ENCODE measurements around the gene SERPINB3.

The SERPINB3 gene

GRCh38 chr18:63627819-63628218, 33.9 kb downstream of the SERPINB3 start:
- TF ChIP-seq POLR2A (IDR thresholded peaks at IDR 0.05; ENCODE audit: extremely low read depth, insufficient read length) (no peak), MAX (IDR thresholded peaks at IDR 0.05; ENCODE audit: low read depth, low read length) (no peak), MYC (IDR thresholded peaks at IDR 0.05; ENCODE audit: low read depth, low read length) (no peak)
- TF ChIP-seq, protein P1, sequence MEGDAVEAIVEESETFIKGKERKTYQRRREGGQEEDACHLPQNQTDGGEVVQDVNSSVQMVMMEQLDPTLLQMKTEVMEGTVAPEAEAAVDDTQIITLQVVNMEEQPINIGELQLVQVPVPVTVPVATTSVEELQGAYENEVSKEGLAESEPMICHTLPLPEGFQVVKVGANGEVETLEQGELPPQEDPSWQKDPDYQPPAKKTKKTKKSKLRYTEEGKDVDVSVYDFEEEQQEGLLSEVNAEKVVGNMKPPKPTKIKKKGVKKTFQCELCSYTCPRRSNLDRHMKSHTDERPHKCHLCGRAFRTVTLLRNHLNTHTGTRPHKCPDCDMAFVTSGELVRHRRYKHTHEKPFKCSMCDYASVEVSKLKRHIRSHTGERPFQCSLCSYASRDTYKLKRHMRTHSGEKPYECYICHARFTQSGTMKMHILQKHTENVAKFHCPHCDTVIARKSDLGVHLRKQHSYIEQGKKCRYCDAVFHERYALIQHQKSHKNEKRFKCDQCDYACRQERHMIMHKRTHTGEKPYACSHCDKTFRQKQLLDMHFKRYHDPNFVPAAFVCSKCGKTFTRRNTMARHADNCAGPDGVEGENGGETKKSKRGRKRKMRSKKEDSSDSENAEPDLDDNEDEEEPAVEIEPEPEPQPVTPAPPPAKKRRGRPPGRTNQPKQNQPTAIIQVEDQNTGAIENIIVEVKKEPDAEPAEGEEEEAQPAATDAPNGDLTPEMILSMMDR (IDR thresholded peaks at IDR 0.05; ENCODE audit: low read depth, low read length): no peak
- DNase-seq (ENCODE audit: low read depth): no peak
- H3K4me3 ChIP-seq (ENCODE audit: low read depth, low read length): no peak overlapping the region

DNA sequence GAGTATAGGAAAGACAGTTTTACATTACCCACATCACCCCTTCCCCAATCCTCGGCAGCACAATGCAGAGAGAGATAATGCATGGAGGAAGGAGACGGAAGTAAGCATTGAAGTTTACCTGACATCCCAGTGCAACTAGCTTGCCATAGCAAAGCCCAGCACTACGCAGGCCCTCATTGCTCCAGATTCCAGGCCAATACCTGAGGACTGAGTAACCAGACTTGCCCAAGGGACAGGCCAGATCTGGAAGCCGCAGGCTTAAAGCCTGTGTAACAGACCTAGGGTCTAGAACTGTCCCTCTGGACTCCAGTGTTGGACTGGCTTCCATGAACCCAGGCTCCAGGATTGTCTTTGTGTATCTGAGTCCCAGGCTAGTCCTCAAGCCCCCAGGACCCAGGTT, 35.3 kb downstream of the SERPINB3 start:
- DNase-seq (ENCODE audit: low read depth): no peak
- H3K4me3 ChIP-seq (ENCODE audit: low read depth, low read length): no peak overlapping the region
- no peak for TF ChIP-seq MAX (IDR thresholded peaks at IDR 0.05; ENCODE audit: low read depth, low read length)
- TF ChIP-seq MYC (IDR thresholded peaks at IDR 0.05; ENCODE audit: low read depth, low read length): no peak
- no peak for TF ChIP-seq POLR2A (IDR thresholded peaks at IDR 0.05; ENCODE audit: extremely low read depth, insufficient read length)
- TF ChIP-seq, protein P1 (IDR thresholded peaks at IDR 0.05; ENCODE audit: low read depth, low read length): no peak

DNA sequence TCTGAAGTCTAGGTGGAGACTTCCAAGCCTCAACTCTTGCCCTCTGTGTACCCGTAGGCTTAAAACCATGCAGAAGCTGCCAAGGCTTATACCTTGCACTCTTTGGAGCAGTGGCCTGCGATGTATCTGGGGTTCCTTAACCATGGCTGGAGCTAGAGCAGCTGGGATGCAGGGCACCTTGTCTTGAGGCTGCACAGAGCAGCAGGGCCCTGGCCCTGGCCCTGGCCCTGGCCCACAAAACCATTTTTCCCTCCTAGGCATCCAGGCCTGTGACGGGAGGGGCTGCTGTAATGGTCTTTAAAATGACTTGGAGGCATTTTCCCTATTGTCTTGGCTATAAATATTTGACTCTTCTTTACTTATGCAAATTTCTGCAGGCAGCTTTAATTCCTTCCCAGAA, 36.8 kb downstream of the SERPINB3 start:
- TF ChIP-seq MYC (IDR thresholded peaks at IDR 0.05; ENCODE audit: low read depth, low read length) (no peak), MAX (IDR thresholded peaks at IDR 0.05; ENCODE audit: low read depth, low read length) (no peak), POLR2A (IDR thresholded peaks at IDR 0.05; ENCODE audit: extremely low read depth, insufficient read length) (no peak)
- TF ChIP-seq, protein P1 (IDR thresholded peaks at IDR 0.05; ENCODE audit: low read depth, low read length): no peak
- DNase-seq (ENCODE audit: low read depth): no peak
- H3K4me3 ChIP-seq (ENCODE audit: low read depth, low read length): no peak overlapping the region

DNA sequence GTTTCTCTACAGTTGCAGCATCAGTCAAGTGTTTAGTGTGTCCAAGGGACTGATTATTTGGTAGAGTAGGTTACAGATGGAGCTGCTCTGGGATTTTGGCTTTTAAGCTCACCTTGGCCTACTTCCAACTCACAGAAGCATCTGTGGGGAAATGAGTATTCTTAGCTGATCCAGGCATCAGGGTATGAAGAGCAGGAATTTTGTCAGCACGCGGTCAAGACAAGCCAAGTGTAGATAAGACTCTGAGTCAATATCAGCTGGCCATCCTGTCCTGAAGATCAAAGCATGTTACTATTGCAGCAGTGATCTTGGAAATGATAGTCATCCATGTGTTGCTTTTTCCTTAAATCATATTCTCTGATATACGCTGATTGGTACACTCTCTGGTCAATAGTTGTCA, 42.0 kb downstream of the SERPINB3 start:
- H3K4me3 ChIP-seq (ENCODE audit: low read depth, low read length): no peak overlapping the region
- TF ChIP-seq MYC (IDR thresholded peaks at IDR 0.05; ENCODE audit: low read depth, low read length): no peak
- TF ChIP-seq, protein P1 (IDR thresholded peaks at IDR 0.05; ENCODE audit: low read depth, low read length): no peak
- no peak for TF ChIP-seq MAX (IDR thresholded peaks at IDR 0.05; ENCODE audit: low read depth, low read length)
- TF ChIP-seq POLR2A (IDR thresholded peaks at IDR 0.05; ENCODE audit: extremely low read depth, insufficient read length): no peak
- DNase-seq (ENCODE audit: low read depth): no peak

GRCh38 chr18:63617915-63618234, 43.8 kb downstream of the SERPINB3 start:
- TF ChIP-seq MYC (IDR thresholded peaks at IDR 0.05; ENCODE audit: low read depth, low read length): no peak
- TF ChIP-seq MAX (IDR thresholded peaks at IDR 0.05; ENCODE audit: low read depth, low read length): no peak
- TF ChIP-seq, protein P1 (IDR thresholded peaks at IDR 0.05; ENCODE audit: low read depth, low read length): no peak
- TF ChIP-seq POLR2A (IDR thresholded peaks at IDR 0.05; ENCODE audit: extremely low read depth, insufficient read length): no peak

More at GRCh38 chr18:63617915-63618234, 43.8 kb downstream of the SERPINB3 start:
- no peak overlapping the region for H3K4me3 ChIP-seq (ENCODE audit: low read depth, low read length)
- no peak for DNase-seq (ENCODE audit: low read depth)
